Glomerular visceral epithelial cell (primary cell): Measurements from ENCODE around the gene SOST.

Experiments used
- DNase-seq: peaks from one replicate; pipeline ENCODE4 v3.0.0-alpha.2; 2016; ENCODE audit errors: extremely low spot score

The SOST gene

GRCh38 chr17:43707184-43707583 is 51.4 kb downstream of the SOST start:
- DNase-seq = no peak

DNA sequence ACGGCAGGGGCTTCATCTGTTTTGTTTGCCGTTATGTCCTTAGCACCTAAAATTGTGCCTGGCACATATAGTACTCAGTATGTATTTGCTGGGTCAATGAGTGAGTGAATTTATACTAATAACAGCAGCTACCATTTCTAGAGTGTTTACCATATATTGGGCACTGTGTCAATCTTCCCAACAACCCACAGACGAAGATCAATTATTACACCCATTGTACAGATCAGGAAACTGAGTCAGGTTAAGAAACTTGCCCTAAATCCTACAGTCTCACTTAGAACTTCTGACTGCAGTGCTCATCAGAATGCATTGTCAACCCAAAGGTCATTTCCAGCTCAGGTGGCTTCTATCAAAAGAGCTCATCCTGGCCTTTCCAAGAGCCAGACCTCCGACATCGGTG is 52.4 kb downstream of the SOST start:
- DNase-seq = no peak
